Activated CD8-positive, alpha-beta memory T cell treated with anti-CD3 and anti-CD28 coated beads for 24 hours (primary cell): ENCODE results near the gene PIH1D1.

Source experiments
- DNase-seq: peaks from one replicate; pipeline ENCODE4 v3.0.0-alpha.2; 2020

Gene PIH1D1

DNA sequence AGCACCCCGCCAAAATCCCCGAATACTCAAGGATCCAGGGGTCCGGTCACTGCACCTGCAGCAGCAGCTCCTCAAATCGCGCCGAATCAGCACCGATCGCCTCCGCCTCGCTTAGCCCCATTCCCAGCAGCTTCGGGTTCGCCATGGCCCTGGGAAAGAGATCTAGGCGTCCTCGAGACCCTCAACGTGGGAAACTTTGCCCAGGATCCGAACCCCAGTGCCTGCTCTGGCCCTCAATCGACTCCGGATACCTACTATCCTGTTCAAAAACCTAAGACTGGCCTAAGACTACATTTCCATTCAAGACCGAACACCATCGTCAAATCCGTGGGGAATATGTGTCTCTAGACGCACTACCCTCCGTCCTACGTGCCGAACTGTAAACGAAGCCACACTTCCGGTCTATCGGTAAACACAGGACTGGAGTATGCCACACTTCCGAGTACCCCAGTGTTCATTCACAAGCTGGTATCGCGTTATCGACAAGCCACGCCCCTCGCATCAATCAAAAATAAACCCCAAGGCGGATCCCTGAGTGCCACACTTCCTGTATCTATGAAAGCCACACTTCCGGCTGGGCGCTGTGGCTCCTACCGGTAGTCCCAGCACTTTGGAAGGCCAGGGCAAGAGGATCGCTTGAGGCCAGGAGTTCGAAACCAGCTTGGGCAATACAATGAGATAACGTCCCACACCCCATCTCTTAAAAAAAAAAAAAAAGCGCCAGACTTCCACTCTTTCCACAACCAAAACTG lies at the start of gene PIH1D1:
PIH1D1 (minus strand) TSS at position 385 of the 752 bp plus-strand sequence; CDS start at position 145, 240 bp downstream.
- peak; percentile 94 for DNase-seq

GRCh38 chr19:49499030-49499670 lies 47.5 kb upstream of the PIH1D1 start:
- peak; percentile 74 for DNase-seq

GRCh38 chr19:49498475-49498874 lies 46.9 kb upstream of the PIH1D1 start:
- no peak for DNase-seq

DNA sequence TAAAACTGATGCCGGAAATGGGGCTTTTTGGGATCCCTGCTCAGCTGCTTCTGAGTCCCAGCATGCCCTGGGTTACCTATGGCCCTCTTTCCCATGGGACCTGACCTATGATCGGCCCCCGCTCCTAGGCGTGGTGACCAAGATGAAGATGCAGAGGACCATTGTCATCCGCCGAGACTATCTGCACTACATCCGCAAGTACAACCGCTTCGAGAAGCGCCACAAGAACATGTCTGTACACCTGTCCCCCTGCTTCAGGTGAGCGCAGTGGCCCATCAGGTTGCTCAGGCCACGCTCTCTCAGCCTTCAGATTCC lies 46.1 kb upstream of the PIH1D1 start:
- peak; percentile 69 for DNase-seq

DNA sequence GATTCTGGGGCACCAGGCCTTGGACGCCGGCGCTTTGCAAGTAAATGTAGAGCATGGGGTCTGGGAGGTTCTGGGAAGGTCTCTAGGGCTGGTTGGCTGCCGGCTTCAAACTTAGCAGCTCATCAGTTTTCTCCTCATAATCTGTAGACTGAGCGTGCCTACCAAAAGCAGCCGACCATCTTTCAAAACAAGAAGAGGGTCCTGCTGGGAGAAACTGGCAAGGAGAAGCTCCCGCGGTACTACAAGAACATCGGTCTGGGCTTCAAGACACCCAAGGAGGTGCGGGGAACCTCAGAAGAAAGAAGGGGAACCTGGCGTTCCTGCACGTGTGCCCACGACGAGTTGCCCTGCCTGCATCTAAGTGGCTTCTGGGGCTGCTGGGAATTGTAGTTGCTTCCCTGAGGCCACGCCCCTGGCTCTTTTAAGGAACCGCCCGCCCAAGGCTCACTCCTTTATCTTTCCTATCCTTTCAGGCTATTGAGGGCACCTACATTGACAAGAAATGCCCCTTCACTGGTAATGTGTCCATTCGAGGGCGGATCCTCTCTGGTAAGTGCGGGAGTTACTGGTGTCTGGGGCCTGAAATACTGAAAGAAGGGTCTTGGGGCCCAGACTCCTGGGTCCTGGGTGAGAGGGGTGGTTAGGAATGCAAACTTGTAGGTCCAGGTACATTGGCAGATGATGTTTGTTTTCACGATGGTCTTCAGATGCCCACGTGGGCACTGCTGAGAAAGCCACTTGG lies 45.6 kb upstream of the PIH1D1 start:
- DNase-seq, result peak; percentile 85

DNA sequence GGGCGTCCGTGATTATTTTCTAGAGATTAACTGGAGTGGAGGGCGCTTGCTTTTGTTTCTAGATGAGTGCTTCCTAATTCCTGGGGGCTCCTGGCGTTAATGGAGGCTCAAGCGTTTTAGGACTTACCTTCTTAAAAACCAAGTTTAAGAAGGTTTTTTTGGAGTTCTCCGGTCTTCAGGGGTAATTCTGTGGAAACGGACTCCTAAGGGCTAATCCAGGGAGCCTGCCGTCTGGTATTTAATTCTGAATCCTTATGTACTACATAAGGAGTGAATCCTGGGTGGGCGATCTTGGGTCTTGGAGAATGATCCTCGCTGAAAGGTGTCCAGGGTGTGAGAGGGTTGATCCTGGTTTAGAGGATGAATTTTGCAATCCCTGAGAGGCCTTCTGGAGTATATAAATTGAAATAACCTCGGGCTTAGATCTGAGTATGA lies 45.0 kb upstream of the PIH1D1 start:
- DNase-seq, result no peak

GRCh38 chr19:49492573-49493405 lies 41.2 kb upstream of the PIH1D1 start:
- DNase-seq, result peak; percentile 80

DNA sequence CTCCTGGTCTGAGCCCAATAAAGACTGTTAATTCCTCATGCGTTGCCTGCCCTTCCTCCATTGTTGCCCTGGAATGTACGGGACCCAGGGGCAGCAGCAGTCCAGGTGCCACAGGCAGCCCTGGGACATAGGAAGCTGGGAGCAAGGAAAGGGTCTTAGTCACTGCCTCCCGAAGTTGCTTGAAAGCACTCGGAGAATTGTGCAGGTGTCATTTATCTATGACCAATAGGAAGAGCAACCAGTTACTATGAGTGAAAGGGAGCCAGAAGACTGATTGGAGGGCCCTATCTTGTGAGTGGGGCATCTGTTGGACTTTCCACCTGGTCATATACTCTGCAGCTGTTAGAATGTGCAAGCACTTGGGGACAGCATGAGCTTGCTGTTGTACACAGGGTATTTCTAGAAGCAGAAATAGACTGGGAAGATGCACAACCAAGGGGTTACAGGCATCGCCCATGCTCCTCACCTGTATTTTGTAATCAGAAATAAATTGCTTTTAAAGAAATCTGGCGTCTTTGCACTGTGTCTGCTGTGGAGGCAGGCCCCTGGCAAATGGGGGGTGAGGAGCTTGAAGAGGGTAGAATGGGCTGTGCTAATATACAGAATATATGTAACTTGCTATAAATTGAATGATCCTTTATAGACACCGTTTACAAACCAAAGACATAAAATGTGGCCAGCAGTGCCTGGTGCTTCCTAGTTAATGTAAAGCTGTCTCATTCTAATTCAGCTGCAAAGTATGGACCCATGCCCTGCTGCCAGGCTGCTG lies 40.4 kb upstream of the PIH1D1 start:
- peak; percentile 77 for DNase-seq

DNA sequence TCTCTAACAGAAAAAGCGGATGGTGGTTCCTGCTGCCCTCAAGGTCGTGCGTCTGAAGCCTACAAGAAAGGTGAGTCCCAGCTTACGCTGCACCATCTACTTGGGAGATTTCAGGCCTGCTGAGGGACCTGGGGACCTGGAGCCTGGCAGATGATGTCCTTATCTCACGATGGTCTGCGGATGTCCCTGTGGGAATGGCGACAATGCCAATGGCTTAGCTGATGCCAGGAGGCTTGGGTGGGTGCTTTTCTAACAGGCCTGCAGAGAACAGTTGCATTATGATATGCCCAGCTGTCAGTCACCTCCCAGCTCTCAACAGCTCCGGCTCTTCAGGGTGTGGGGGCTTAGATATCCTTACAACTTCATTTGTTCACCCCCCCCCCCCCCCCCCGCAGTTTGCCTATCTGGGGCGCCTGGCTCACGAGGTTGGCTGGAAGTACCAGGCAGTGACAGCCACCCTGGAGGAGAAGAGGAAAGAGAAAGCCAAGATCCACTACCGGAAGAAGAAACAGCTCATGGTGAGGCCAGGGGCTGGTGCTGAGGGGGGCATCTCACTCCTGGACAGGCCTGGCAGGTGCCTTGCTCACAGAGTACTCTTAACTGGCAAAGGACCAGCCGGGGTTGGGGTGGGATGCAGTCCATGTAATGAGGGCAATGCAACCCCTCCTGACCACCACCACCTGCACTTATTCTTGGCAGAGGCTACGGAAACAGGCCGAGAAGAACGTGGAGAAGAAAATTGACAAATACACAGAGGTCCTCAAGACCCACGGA lies 39.6 kb upstream of the PIH1D1 start:
- peak; percentile 68 for DNase-seq

- peak; percentile 75 for DNase-seq
Observed at GRCh38 chr19:49490287-49491029, 38.8 kb upstream of the PIH1D1 start.

- peak; percentile 82 for DNase-seq
Observed at GRCh38 chr19:49489601-49490167, 38.1 kb upstream of the PIH1D1 start.

- DNase-seq, result peak; percentile 83
Observed at GRCh38 chr19:49488863-49489537, 37.4 kb upstream of the PIH1D1 start.

- DNase-seq, result peak; percentile 88
Observed at GRCh38 chr19:49488046-49488862, 36.6 kb upstream of the PIH1D1 start.

DNA sequence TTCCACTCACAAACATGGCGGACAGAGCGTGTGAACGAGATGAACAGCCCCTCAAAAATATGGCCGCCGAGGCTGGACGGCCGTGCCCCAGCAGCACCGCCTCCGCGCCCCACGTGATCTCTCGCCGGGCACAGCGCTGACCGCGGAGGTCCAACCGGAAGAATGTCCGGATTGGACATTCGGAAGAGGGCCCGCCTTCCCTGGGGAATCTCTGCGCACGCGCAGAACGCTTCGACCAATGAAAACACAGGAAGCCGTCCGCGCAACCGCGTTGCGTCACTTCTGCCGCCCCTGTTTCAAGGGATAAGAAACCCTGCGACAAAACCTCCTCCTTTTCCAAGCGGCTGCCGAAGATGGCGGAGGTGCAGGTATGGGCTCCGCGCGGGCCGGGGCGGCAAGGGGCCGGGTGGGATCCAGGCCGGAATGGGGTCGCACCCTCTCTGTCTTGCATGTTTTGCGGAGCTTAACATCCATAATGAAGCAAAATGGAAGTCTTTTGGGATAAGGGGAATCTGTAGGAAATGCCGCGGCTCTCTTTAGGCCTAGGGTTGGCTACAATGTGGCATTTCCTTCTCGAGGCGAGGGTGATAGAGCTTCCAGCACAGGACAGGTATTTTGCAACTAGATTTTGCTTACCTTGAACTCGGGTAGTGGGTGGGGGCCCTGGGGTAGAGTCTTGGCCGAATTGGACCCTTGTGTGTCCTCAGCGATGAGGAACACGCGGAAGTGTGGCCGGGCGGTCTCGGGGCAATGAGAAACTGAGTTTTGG lies 35.8 kb upstream of the PIH1D1 start, which contains the start of gene RPL13A:
RPL13A (plus strand) TSS at position 332 of the 769 bp plus-strand sequence; CDS start at position 354, 22 bp downstream.
- peak; percentile 99 for DNase-seq

DNA sequence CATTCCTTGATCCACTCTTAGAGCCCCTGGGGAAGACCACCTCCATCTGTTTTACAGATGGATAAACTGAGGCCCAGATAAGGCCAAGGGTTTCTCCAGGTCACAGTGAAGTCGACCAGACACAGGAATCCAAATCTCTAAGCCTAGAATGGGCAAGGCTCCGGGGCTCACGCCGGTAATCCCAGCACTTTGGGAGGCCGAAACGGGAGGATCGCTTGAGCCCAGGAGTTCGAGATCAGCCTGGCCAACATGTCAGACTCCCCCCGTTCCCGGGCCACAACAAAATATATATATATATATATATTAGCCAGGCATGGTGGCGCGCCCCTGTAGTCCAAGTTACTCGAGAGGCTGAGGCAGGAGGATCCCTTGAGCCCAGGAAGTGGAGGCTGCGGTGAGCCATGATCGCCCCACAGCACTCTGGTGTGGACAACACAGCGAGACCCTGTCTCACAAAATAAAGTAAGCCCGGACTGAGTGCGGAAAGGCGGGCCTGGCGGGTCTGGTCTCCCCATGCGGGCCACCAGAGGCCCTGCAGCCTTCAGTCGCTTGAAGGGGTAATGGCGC lies 35.2 kb upstream of the PIH1D1 start:
- DNase-seq, result no peak

- DNase-seq, result no peak
Observed at GRCh38 chr19:49486232-49486631, 34.6 kb upstream of the PIH1D1 start.

DNA sequence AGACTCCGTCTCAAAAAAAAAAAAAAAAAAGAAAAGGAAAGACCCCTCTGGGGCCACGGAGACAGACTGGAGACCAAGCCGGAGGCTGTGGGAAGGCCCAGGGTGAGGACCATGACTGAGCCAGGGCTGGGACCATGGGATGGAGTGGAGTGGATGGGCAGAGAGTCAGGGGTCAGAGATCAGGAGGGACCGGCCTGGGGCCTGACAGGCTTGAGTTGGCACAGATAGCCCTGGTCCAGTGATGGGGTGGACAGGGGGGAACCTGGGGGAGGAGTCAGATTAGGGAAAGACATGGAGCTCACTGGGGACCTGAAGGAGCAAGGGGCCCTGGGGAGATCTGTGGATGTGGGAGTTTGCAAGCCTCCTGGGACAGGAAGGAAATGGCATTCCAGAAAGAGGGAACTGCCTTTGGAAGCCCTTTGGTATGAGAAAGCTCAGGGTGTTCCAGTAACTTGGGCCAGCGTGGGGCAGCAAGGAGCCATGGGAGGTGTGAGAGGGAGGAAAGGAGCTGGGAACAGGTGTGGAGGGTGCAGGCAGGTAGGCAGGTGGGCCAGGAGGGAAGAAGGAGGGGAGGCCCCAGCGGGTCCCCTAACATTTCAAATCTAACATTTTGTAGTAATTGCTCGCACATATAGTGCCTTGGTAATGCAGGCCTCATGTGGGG lies 29.5 kb upstream of the PIH1D1 start:
- DNase-seq, result no peak
